ENCODE results near the gene PON3. TPM values are rescaled to one million over a fixed set of nuclear protein-coding genes. Genes with fewer than 3 reads are reported as not detected.

Gene PON3
- total RNA-seq, 2 experiments from 2014 or later: not detected

- TF ChIP-seq, protein P1, sequence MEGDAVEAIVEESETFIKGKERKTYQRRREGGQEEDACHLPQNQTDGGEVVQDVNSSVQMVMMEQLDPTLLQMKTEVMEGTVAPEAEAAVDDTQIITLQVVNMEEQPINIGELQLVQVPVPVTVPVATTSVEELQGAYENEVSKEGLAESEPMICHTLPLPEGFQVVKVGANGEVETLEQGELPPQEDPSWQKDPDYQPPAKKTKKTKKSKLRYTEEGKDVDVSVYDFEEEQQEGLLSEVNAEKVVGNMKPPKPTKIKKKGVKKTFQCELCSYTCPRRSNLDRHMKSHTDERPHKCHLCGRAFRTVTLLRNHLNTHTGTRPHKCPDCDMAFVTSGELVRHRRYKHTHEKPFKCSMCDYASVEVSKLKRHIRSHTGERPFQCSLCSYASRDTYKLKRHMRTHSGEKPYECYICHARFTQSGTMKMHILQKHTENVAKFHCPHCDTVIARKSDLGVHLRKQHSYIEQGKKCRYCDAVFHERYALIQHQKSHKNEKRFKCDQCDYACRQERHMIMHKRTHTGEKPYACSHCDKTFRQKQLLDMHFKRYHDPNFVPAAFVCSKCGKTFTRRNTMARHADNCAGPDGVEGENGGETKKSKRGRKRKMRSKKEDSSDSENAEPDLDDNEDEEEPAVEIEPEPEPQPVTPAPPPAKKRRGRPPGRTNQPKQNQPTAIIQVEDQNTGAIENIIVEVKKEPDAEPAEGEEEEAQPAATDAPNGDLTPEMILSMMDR (conservative IDR thresholded peaks at IDR 0.05; ENCODE audit: low read length): no peak
- no peak for TF ChIP-seq EZH2phosphoT487 (IDR thresholded peaks at IDR 0.05; ENCODE audit: borderline replicate concordance, low read depth, low read length)
- Histone ChIP-seq H3K4me1 (ENCODE audit: insufficient read depth, low read length, poor library complexity, severe bottlenecking) (no peaks in the 10 kb centered on the region), H3K9me3 (ENCODE audit: low read length) (no peaks in the 10 kb centered on the region), H3K9me2 (ENCODE audit: insufficient read depth, low read length) (no peaks in the 10 kb centered on the region), H3K4me3 (ENCODE audit: low read depth, low read length, poor library complexity, severe bottlenecking) (no peak overlapping the region), H3K27ac (ENCODE audit: low read depth, low read length, poor library complexity, severe bottlenecking) (no peak overlapping the region), H2AFZ (ENCODE audit: low read length) (no peak overlapping the region), H3K4me2 (ENCODE audit: low read length) (no peak overlapping the region), H3K36me3 (ENCODE audit: insufficient read depth, low read length) (no peaks in the 10 kb centered on the region), H4K20me1 (ENCODE audit: insufficient read depth, low read length) (no peaks in the 10 kb centered on the region), H3K79me2 (ENCODE audit: insufficient read depth, low read depth, low read length) (no peaks in the 10 kb centered on the region)
- no TSS peak for BruUV-seq (replicated peaks)
- CTCF ChIA-PET (ENCODE audit: unreplicated experiment): no interaction called here
- no peak for DNase-seq (ENCODE audit: low spot score)
- POLR2A ChIA-PET: no interaction called here
- intact Hi-C loops (cut with micrococcal nuclease; ENCODE audit: unreplicated experiment): no loop called here
Observed at GRCh38 chr7:95421847-95422444, 25.8 kb upstream of the PON3 start.

GRCh38 chr7:95421000-95421846 is 25.0 kb upstream of the PON3 start:
- Histone ChIP-seq H3K27ac (ENCODE audit: low read depth, low read length, poor library complexity, severe bottlenecking) (no peak overlapping the region), H3K4me1 (ENCODE audit: insufficient read depth, low read length, poor library complexity, severe bottlenecking) (no peaks in the 10 kb centered on the region), H3K9me3 (ENCODE audit: low read length) (no peaks in the 10 kb centered on the region), H3K4me2 (ENCODE audit: low read length) (no peak overlapping the region), H3K9me2 (ENCODE audit: insufficient read depth, low read length) (no peaks in the 10 kb centered on the region), H3K79me2 (ENCODE audit: insufficient read depth, low read depth, low read length) (no peaks in the 10 kb centered on the region), H3K36me3 (ENCODE audit: insufficient read depth, low read length) (no peaks in the 10 kb centered on the region), H2AFZ (ENCODE audit: low read length) (no peak overlapping the region), H3K4me3 (ENCODE audit: low read depth, low read length, poor library complexity, severe bottlenecking) (no peak overlapping the region), H4K20me1 (ENCODE audit: insufficient read depth, low read length) (no peaks in the 10 kb centered on the region)
- no TSS peak for BruUV-seq (replicated peaks)
- DNase-seq (ENCODE audit: low spot score): no peak
- POLR2A ChIA-PET: no interaction called here
- TF ChIP-seq, protein P1 (conservative IDR thresholded peaks at IDR 0.05; ENCODE audit: low read length): no peak
- TF ChIP-seq EZH2phosphoT487 (IDR thresholded peaks at IDR 0.05; ENCODE audit: borderline replicate concordance, low read depth, low read length): no peak
- CTCF ChIA-PET (ENCODE audit: unreplicated experiment): no interaction called here
- intact Hi-C loops (cut with micrococcal nuclease; ENCODE audit: unreplicated experiment): no loop called here

- no peak for DNase-seq (ENCODE audit: low spot score)
- no peaks in the 10 kb centered on the region for H3K79me2 ChIP-seq (ENCODE audit: insufficient read depth, low read depth, low read length)
- H3K4me1 ChIP-seq (ENCODE audit: insufficient read depth, low read length, poor library complexity, severe bottlenecking): no peaks in the 10 kb centered on the region
- no TSS peak for BruUV-seq (replicated peaks)
- no peak for TF ChIP-seq EZH2phosphoT487 (IDR thresholded peaks at IDR 0.05; ENCODE audit: borderline replicate concordance, low read depth, low read length)
- TF ChIP-seq, protein P1 (conservative IDR thresholded peaks at IDR 0.05; ENCODE audit: low read length): no peak
- H2AFZ ChIP-seq (ENCODE audit: low read length): no peak overlapping the region
- H3K36me3 ChIP-seq (ENCODE audit: insufficient read depth, low read length): no peaks in the 10 kb centered on the region
- H3K27ac ChIP-seq (ENCODE audit: low read depth, low read length, poor library complexity, severe bottlenecking): no peak overlapping the region
- no peaks in the 10 kb centered on the region for H3K9me3 ChIP-seq (ENCODE audit: low read length)
- no peaks in the 10 kb centered on the region for H4K20me1 ChIP-seq (ENCODE audit: insufficient read depth, low read length)
- no peak overlapping the region for H3K4me2 ChIP-seq (ENCODE audit: low read length)
- ChIA-PET CTCF (ENCODE audit: unreplicated experiment) (no interaction called here), POLR2A (no interaction called here)
- no peak overlapping the region for H3K4me3 ChIP-seq (ENCODE audit: low read depth, low read length, poor library complexity, severe bottlenecking)
- intact Hi-C loops (cut with micrococcal nuclease; ENCODE audit: unreplicated experiment): no loop called here
- H3K9me2 ChIP-seq (ENCODE audit: insufficient read depth, low read length): no peaks in the 10 kb centered on the region
Observed at GRCh38 chr7:95412075-95412474, 15.9 kb upstream of the PON3 start.

Data from OCI-LY7 (cell line).